ENCODE measurements around the gene HIRIP3.

DNA sequence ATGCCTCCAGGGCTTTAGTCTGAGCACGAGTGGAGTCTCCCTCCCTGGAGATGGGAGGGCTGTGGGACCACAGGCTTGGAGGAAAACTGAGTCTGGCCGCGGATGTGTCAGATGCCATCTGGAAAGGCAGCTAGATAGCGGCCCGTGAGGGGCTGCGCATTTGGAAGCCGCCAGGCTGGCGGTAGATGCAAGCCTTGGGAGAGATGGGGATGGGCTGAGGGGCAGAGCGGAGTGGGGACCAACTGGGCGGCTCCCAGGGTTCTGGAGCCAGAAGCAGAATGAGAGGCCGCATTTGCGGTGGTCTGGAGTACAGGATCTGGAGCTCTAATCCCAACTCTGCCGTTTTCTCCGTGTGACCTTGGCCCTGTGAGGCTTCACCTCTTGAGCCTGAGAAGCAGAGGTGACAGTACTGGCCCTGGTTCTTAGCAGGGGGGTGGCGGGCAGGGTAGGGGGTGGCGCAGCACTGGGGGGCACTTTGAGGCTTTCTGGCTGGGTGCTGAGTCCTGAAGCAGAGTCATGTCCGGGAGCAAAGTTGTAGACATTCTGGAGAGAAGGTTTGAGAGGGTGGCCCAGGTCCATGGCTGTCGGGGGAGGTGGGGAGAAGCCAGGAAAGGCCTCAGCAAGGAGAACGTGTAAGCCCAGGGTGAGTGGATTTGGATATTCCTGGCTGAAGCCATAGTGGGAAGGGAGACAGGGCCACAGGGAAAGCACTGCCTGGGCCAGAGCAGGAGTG is 7.4 kb upstream of the HIRIP3 start:
- TF ChIP-seq, protein P1, sequence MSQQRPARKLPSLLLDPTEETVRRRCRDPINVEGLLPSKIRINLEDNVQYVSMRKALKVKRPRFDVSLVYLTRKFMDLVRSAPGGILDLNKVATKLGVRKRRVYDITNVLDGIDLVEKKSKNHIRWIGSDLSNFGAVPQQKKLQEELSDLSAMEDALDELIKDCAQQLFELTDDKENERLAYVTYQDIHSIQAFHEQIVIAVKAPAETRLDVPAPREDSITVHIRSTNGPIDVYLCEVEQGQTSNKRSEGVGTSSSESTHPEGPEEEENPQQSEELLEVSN (IDR thresholded peaks at IDR 0.05) = no peak
- TF ChIP-seq ZNF274 (IDR thresholded peaks at IDR 0.05; ENCODE audit: borderline replicate concordance, extremely low read depth, low read length) = no peak
- TF ChIP-seq POLR2AphosphoS5 (IDR thresholded peaks at IDR 0.05; ENCODE audit: low read depth, low read length) = no peak
- no peak for TF ChIP-seq JUN (IDR thresholded peaks at IDR 0.05; ENCODE audit: low read depth, low read length)
- no peak for TF ChIP-seq SUZ12 (IDR thresholded peaks at IDR 0.05; ENCODE audit: low read length)
- TF ChIP-seq EZH2 (IDR thresholded peaks at IDR 0.05; ENCODE audit: low read depth, low read length, severe bottlenecking) = no peak
- no peak for TF ChIP-seq RFX5 (IDR thresholded peaks at IDR 0.05; ENCODE audit: borderline replicate concordance, low read depth, low read length)
- no peak for TF ChIP-seq KDM1A (IDR thresholded peaks at IDR 0.05; ENCODE audit: borderline replicate concordance, low read length)
- TF ChIP-seq NRF1 (IDR thresholded peaks at IDR 0.05; ENCODE audit: low read depth, low read length) = no peak
- TF ChIP-seq, protein P2, sequence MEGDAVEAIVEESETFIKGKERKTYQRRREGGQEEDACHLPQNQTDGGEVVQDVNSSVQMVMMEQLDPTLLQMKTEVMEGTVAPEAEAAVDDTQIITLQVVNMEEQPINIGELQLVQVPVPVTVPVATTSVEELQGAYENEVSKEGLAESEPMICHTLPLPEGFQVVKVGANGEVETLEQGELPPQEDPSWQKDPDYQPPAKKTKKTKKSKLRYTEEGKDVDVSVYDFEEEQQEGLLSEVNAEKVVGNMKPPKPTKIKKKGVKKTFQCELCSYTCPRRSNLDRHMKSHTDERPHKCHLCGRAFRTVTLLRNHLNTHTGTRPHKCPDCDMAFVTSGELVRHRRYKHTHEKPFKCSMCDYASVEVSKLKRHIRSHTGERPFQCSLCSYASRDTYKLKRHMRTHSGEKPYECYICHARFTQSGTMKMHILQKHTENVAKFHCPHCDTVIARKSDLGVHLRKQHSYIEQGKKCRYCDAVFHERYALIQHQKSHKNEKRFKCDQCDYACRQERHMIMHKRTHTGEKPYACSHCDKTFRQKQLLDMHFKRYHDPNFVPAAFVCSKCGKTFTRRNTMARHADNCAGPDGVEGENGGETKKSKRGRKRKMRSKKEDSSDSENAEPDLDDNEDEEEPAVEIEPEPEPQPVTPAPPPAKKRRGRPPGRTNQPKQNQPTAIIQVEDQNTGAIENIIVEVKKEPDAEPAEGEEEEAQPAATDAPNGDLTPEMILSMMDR (IDR thresholded peaks at IDR 0.05; ENCODE audit: control extremely low read depth in 1 of 3, insufficient read depth in 1 of 3, low read depth in 1 of 3, low read length in 3 of 3) = no peak
- TF ChIP-seq SIN3A (conservative IDR thresholded peaks at IDR 0.05 in 1 of 2, IDR thresholded peaks at IDR 0.05 in 1 of 2; ENCODE audit: low read depth in 1 of 2, low read length in 2 of 2) = no peak
- TF ChIP-seq TBP (IDR thresholded peaks at IDR 0.05; ENCODE audit: low read depth, low read length) = no peak
- TF ChIP-seq EGR1 (IDR thresholded peaks at IDR 0.05; ENCODE audit: borderline replicate concordance, low read depth, low read length) = no peak
- no peak for TF ChIP-seq TCF12 (IDR thresholded peaks at IDR 0.05; ENCODE audit: low read depth, low read length)
